Fibroblast of peridontal ligament (primary cell): ENCODE measurements around the gene CBX4.

Source experiments
- DNase-seq: peaks from one replicate; pipeline ENCODE4 v3.0.0-alpha.2; 2010; ENCODE audit errors: extremely low read depth

CBX4 gene

DNA sequence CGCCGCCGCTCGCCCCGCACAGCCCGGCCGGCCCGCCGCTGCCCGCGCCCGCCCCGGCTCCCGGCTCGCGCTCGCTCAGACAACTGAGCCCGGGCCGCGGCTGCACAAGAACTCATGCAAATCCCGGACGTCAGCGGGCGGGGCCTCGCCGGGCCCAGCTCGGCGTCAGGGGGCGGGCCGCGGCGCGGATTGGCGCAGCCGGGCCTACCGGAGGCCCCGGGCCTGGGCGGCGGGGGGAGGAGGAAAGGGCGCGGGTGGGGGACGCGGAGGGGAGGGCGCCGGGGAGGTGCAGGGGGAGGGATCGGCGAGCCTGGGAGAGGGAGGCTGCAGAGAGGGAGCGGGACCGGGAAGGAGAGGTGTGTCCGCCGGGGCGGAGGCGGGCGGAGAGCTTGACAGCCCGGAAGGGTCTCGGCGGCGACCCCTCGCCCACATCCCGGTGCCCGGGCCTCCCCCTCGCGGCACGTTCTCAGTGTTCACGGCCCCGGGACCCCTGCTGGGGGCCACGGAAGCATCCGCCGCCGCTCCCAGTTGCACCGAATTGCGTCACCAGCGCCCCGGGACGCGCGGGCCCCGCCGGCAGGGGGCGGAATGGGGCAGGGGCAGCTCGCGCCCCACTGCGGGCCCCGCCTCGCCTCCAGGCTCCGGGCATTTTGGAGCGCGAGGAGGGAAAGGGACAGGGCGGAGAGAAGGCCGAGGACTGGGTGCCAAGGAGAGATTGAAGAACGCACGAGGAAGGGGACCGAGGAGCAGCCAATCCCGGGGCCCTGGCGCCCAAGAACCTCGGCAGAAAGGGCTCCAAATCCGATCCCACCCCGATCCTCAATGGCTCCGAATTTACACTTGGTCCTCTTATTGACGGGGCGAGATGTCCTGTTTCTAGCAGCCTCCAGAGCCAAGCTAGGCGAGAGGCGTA, at the start of gene CBX4:
TSS of gene CBX4 (minus strand) at position 85 of the 913 bp plus-strand sequence. CDS start 189 bp downstream, outside the sequence.
- DNase-seq, result peak; percentile 81

DNA sequence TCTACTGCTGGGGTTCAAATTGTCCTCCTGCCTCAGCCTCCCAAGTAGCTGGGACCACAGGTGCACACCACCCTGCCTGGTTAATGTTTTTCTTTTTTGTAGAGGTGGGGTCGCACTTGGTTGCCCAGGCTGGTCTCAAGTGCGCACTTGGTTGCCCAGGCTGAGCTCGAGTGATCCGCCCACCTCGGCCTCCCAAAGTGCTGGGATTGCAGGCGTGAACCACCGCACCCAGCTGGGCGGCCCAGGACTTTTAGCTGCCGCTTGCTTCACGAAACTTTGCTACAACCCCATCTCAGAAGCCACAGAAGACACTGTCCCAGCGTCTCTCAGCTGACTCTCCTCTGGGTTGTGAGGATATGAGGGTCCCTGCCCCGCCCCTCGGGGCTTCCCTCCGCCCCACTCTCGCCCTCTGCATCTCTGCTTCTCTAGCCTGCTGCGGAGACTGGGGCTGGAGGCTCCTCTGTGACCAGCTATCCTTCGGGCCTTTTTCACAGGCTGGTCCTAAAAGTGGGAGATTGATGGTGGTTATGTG, 48.8 kb upstream of the CBX4 start:
- DNase-seq, result no peak

DNA sequence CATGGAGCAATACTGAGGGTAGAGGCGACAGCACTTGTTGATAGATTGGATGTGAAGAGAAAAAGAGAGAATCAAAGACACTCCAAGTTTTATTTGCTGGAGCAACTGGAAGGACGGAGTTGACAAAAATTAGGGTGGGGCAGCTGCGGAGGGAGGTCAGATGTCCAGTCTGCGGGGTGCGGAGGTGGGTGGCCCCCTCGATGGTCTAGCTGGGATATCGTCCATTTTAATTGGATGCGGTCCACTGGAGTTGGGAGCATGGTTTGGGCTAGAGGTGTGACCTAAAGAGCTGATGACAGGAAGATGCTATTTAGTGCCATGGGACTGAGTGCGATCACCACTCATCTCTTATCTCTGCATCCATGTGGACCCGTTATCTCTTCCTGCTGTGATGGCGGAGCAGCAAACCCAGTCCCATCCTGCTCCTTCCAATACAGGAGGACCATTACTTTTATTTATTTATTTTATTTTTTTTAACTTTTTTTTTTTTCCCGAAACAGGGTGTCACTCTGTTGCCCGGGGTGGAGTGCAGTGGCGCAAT, 48.3 kb upstream of the CBX4 start:
- DNase-seq, result no peak

DNA sequence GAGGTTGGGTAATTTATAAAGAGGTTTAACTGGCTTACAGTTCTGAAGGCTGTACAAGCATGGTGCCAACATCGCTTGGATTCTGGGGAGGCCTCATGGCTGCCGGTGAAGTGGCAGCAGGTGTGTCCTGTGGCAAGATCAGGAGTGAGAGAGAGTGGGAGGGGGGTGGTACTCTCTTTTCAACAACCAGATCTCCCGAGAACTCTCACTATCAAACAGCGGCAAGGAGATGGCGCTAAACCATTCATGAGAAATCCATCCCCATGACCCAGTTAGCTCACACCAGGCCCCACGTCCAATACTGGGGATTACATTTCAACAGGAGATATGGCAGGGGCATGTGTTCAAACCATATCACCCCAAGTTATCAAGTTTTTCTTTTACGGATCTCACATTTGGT, 44.0 kb upstream of the CBX4 start:
- DNase-seq, result no peak

DNA sequence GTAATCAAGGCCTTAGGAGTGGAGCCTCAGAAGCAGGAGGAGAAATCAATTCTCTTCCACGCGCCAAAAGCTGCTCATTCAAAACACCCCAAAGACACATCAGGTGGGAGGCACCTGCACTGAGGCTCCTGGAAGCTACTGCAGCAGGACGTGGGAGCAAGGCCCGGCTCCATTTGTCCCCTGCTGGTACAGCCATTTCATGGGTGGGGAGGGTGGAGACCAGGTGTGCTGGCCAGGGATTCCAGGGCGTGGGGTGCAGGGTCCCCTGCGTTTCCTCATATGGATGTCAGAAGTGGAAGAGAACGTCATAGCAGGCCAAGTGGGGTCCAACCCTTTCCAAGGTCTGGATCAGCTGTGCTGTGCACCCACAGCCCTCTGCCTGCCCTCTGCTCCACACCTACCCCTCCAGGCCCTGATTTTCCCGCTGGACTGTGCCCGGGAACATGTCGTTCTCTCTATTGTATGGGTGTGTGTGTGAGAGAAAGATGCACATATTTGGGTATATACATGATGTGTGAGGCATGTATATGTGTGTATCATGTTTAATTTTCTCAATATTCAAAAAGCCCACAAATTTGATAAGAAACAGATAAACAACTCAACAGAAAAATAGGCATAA, 39.2 kb upstream of the CBX4 start:
- DNase-seq, result no peak

DNA sequence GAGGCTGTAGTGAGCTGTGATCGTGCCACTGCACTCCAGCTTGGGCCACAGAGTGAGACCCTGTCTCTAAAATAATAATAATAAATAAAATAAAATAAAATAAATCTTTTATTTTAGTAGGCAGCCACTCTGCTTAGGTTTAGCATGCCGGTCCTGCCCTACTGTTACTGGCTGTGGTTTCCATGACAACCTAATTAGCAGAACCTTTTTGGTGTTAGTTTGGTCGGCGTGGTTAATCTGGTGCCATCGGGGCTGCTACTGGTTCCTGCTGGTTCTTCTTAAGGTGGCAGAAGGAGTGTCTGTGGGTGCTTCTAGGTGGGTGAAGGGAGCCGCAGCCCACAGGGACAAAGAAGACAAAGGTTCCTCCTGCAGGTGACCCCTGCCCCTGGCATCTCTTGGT, 37.8 kb upstream of the CBX4 start:
- no peak for DNase-seq

DNA sequence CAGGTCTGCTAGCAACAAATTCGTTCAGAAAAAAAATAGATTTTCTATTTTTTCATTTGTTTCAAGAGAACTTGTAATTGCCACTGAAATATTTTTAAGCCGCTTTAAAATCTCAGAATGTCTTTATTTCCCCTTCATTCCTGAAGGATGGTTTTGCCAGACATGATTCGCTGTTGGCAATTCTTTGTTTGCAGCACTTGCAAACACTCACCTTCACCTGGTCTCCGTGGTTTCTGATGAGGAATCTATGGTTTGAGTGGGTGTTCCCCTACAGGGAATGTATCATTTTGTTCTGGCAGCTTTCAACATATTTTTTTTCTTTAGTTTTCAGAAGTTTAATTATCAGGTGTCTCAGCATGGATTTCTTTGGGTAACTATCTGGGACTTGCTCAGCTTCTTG, 36.3 kb upstream of the CBX4 start:
- no peak for DNase-seq

DNA sequence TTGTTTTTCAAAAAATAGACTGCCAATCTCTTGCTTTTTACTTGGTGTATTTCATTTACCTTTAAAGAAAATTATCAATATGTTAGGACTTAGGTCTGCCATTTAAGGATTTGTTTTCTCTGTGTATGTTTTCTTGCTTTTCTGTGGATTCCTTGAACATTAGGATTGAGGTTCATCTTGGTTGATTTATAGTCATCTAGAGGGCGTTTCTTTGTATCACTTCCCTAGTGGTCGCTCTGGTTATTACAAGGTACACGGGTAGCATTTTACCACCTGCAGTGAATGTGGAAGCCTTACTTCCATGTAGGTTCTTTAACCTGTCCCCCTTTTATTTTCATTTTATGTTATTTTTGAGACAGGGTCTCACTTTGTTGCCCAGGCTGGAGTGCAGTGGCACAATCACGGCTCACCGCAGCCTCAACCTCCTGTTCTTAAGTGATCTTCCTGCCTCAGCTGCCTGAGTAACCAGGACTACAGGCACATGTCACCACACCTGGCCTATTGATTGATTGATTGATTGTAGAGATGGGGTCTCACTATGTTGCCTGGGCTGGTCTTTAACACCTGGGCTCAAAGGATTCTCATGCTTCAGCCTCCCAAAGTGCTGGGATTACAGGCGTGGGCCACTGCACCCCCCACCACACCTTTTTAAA, 35.2 kb upstream of the CBX4 start:
- DNase-seq, result peak; percentile 9

DNA sequence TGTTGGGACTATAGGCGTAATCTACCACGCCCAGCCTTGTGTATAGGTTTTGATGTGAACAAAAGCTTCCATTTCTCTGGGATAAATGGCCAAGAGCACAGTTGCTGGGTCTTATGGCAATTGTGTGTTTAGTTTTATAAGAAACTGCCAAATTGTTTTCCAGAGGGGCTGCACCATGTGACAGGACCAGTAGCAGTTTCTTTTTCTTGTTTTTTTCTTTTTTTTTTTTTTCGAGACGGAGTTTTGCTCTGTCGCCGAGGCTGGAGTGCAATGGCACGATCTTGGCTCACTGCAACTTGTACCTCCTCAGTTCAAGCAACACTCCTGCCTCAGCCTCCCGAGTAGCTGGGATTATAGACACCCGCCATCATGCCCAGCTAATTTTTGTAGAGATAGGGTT, 34.3 kb upstream of the CBX4 start:
- DNase-seq, result no peak

DNA sequence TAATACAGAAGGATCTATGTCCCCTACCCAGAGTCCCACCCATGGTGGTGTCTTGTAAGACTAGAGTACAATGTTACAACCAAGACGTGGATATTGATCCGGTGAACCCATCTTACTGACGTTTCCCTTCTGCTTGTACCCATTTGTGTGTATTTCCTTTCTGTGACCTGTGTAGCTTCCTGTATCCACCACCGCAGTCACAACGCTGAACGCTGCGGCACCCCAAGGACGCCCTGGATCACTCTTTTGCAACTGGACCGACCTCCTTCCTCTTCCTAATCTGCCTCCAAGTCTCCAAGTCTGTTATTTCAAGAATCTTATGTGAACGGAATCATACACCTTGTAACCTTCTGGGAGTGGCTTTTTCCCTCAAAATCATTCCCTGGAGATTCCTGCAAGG, 33.5 kb upstream of the CBX4 start:
- DNase-seq, result no peak

DNA sequence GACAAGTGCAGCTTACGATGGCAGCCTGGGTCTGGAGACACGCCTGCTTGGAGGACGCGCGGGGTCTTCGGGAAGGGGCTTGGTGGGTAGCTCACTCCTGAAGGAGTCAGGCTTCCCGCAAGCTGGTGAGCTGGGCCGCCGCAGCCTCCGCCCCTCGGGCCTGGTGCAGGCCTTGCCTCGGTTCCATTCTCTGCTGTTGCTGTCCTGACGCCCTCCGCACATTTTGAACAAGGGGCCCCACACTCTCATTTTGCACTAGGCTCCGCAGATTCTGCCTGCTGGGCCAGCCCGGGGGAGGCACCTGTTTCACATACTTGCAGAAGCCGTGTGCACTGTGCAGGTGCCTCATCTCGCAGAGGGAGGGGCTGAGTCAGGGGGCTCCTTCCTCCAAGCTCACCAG, 31.9 kb upstream of the CBX4 start:
- DNase-seq, result no peak

DNA sequence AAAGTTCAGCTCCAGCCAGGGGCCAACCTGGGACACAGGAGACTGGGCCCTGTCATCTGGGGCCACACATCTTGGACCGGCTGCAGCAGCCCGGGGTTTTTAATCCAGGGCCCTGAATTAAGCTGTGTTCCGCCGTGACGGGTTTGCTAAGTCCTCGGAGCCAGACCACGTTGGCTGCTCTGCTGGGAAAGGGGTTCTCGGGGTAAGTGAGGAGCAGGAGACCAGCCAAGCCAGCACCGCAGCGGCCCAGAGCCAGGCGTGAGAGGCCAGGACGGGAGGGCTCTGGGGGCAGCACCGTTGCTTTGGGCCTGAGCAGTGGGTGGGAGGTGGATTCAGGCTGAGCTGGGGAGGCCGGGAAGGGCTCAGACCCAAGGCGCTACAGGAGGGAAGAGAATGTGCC, 31.3 kb upstream of the CBX4 start:
- no peak for DNase-seq

DNA sequence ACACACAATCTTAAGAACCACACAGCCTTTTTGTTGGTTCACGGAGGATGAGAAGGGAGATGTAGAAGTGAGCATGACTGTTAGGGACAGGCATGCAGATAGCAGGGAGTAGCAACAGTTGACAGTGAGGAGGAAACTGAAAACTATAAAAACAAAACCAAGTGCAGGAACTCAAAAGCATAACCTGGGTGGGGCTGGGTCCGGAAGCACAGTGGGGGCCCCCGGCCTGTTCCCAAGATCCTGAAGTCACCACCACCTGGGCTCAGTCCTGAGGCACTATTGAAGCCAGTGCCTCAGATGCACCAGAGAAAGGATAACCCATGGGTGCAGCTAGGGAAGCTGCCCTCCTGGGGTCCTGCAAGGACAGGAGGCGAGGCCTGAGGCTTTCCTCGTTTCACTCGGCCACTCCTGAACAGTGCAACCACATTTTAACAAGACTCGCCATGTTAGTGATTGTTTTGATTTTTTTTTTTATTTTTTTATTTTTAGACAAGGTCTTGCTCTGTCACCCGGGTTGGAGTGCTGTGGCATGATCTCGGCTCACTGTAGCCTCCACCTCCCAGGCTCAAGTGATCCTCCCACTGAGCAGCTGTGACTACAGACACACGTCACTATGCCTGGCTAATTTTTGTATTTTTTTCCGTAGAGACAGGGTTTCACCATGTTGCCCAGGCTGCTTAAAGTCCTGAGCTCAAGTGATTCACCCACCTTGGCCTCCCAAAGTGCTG, 27.7 kb upstream of the CBX4 start:
- DNase-seq, result no peak

DNA sequence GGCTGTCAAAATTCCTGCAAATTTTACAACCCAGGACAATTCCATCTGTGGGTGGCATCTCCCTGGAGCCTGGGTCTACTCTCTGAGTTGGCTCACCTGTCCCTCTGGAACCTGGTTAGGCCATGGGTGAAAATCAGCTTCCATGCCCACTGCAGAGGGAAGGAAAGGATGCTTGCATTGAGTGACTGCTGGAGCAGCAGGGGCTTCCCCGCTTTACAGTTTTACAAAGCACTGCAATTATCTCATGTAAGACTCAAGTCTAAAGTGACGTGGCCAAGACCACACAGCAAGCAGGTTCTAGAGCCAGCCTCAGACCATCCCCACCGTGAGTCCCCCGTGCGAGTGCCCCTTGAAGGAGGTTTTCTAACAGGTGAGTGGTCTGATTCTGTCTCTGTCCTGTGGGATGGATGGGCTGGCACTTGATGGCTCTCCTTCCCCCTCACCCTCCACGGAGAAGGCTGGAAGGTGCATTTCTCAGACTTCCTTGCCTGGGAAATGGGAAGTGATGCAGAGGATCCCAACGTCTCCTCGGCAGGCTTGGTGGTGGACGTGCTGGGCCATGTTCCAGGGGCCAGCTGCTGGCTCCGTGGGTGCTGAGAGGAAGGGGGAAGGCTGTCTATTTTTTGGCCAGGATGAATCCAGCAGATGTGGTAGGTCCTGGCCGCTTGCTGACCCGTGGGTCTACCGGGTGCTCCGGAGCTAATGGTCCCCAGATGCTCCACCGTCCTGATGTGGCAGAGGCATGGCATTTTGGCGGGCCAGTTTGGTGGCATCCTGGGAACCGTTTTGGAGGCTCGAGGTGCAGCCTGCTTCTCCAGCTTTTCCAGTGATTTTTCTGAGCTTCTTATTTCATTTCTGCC, 26.3 kb upstream of the CBX4 start:
- DNase-seq, result no peak

DNA sequence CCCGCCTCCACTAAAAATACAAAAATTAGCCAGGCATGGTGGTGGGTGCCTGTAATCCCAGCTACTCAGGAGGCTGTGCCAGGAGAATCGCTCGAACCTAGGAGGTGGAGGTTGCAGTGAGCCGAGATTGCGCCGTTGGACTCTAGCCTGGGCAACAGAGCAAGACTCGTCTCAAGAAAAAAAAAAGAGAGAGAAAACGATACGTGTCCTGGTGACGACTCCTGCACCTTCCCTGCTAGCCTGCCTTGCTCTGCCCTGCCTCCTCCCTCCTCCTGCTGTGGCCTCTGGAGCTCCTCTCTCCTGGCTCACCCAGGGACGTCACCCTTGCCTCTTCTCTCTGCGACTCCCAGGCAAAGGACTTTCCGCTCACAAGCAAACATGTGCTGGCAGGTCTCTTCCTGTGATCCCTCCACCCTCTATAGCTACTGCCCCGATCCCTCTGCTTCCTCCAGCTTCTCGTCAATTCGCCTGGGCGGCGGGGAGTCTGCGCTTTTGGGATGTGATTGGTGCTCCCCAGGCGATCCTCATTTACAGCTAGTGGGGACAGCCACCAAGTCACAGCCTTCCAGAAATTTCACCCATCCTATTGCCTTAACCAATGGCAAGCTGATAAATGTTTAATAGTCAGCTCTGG, 25.5 kb upstream of the CBX4 start:
- DNase-seq, result no peak

DNA sequence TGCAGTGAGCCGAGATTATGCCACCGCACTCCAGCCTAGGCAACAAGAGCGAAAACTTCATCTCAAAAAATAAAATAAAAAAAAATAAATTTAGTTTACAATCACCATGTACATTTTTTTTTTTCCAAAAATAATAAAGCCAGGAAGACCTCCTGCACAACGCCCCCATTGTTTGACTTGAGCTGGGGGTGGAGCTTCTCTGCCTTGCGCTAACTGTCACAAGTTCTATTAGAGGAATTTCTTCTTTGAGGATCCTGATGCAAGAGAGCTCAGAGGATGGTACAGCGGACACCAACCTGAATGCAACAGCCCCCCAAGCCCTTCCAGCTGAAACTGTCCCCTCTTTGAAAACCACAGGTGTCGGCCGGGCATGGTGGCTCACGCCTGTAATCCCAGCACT, 24.9 kb upstream of the CBX4 start:
- no peak for DNase-seq

DNA sequence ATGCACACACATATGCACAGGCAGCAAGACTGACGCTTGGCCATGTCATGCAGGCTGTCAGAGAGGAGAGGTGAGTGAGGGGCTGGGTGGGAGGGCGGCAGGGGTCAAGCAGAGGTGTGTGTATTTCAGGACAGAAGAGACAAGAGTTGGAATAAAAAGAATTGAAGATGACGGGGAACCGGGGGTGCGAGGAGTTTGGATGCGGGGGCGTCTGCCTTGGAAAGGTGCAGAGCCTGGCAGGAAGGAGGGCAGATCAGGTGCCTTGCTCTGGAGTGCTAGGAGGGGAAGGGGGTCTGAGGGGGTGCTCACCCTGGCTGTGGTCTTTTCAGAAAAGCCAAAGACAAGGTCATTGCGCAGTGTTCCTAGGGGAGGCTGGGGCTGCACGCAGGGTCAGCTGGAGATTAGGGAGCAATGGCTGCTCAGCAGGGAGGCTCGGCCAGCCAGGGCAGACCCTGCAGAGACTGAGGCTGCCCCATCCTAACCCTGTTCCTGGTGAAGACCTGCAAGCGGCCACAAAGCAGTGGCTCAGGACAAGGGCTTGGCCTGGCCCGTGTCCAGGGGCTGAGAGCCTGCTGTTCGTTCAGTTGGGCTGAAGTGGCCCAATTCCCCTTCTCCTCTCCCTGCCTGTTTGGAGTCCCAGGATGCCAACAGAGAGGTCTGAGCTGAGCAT, 23.7 kb upstream of the CBX4 start:
- no peak for DNase-seq

DNA sequence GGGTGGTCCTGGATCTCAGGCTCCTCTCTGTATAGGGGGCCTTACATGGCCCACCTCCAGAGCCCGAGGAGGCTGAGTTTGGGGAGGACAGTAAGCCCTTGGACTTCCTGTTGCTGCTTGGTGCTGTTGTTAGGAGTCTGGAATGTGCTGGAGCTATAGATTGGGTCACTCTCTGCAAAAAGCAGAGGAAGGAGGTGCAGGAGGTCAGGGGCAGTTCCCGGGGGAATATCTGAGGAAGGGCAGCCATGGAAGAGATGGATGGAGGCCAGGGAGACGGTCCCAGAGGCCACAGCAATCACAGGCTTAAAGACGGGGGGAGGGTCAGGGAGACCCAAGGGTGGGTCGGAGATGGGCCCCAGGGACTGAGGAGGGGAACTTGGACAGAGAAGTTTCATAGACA, 23.0 kb upstream of the CBX4 start:
- no peak for DNase-seq

DNA sequence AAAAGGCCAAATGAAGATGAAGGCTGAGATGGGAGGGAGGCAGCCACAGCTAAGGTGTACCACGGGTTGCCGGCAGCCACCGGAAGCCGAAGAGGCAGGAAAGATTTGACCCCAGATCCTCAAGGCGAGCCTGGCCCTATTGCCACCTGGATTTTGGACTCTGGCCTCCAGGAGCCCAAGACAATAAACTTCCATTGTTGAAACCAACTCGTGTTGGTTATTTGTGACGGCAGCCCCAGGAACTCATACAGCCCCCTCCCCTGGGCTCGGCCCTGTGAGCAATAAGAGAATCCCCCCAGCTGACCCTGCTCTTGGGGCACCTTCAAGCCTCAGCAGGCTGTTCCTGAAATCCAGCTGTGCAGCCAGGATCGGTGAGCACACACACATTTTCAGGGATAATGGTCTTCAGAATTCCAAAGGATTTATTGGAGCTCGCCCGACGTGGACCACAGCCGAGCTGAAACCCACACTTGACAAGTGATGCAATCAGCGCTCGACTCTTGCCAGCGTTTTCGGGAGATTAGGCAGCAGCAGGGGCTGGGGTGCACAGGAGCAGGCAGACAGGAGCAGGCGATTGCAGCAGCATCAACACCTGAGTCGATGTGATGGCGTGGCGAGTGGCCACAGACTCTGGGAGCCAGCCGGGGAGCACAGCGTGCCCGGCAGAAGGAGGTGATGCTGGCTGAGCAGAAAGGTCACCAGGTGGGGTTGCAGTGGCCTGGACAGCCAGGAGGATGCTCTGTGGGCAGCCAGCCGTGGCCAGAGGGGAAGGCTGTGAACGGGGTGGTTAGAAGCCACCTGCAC, 22.4 kb upstream of the CBX4 start:
- no peak for DNase-seq
